ENCODE data around the gene MICB. TPM values are rescaled to one million over a fixed set of nuclear protein-coding genes. Genes with fewer than 3 reads are reported as not detected.
A peak's percentile ranks its signal among the peaks of the same experiment; 100 is the strongest.

MICB gene
- total RNA-seq, 1 donor from 2014 or later = 3.7 TPM

DNA sequence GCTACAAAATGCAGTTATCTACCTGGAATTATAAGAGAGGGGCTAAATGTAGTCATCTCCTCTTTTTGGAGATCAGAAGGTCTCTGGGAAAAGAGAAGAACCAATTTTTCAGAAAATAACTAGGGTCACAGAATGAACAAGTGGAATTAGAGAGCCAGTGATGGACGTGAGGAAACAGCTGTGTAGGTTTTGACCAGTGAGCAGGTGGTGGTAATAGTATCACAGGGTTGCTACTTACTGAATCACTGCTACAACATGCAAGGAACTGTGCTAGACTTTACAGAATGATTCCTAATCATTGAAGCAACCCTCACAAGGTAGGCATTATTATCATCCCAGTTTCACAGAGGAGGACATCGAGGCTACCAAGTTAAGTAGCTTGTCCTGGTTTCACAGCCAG lies 46.7 kb downstream of the MICB start:
- DNase-seq (ENCODE audit: low read depth) (no peak), FAIRE-seq (no peak)
- TF ChIP-seq, protein P1, sequence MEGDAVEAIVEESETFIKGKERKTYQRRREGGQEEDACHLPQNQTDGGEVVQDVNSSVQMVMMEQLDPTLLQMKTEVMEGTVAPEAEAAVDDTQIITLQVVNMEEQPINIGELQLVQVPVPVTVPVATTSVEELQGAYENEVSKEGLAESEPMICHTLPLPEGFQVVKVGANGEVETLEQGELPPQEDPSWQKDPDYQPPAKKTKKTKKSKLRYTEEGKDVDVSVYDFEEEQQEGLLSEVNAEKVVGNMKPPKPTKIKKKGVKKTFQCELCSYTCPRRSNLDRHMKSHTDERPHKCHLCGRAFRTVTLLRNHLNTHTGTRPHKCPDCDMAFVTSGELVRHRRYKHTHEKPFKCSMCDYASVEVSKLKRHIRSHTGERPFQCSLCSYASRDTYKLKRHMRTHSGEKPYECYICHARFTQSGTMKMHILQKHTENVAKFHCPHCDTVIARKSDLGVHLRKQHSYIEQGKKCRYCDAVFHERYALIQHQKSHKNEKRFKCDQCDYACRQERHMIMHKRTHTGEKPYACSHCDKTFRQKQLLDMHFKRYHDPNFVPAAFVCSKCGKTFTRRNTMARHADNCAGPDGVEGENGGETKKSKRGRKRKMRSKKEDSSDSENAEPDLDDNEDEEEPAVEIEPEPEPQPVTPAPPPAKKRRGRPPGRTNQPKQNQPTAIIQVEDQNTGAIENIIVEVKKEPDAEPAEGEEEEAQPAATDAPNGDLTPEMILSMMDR (IDR thresholded peaks at IDR 0.05; ENCODE audit: insufficient read depth, low read length, severe bottlenecking) = no peak
- no peaks in the 10 kb centered on the region for H3K27me3 ChIP-seq (ENCODE audit: control insufficient read depth, insufficient read depth, low read length)
- H3K36me3 ChIP-seq (ENCODE audit: control insufficient read depth, insufficient read depth, low read length) = peaks cover 7% of the 10 kb centered on the region
- H3K4me3 ChIP-seq (ENCODE audit: low read depth, low read length) = no peak overlapping the region

DNA sequence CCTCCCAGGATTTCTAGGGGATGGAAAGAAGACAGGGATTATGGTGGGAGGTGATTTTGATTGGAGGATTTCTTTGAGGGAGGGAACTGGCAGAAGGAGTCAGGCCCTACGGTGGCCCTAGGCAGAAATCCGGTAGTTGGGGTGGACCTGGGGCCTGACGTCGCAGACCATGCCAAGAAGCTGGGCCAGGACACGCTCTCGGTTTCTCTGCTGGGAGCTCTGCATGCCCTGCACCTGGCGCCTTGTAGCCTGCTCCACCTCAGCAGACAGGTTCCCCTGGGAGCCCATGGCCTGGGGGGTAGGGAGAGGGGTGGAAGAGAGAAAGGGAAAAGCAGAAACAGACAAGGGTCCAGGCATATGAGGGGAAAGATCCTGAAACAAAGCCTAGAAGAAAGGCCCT lies 47.3 kb downstream of the MICB start:
- DNase-seq (ENCODE audit: low read depth) (no peak), FAIRE-seq (no peak)
- H3K36me3 ChIP-seq (ENCODE audit: control insufficient read depth, insufficient read depth, low read length) = peaks cover 4% of the 10 kb centered on the region
- no peak overlapping the region for H3K4me3 ChIP-seq (ENCODE audit: low read depth, low read length)
- H3K27me3 ChIP-seq (ENCODE audit: control insufficient read depth, insufficient read depth, low read length) = no peaks in the 10 kb centered on the region
- TF ChIP-seq, protein P1 (IDR thresholded peaks at IDR 0.05; ENCODE audit: insufficient read depth, low read length, severe bottlenecking) = no peak

DNA sequence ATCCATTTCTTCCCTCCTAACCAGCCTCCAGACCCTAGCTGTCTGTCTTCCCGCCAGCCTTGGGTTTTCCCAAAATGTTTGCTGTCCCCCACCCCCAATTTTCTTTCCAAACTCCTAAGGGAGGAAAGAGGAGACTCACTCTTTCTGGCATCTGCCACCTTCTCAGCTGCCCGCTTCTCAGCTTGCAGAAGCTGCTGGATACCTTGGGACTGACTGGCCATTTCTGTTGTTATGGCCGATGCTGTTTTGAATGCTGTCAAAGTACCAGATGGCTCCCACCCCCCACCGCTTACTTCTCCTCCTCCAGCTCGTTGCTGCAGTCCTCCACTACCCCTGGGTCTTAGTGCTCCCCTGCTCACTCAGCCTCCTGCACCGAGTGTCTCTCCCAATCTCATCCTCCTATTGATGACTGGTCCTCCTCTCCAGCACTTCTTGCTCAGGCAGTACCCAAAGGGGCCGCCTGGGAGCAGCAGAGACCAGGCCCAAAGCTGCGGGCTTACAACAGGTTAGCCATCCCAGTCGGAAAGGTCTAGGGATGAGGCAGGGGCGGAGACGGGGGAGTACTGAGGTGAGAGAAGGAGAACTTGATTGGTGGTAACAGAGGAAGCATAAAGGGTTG lies 48.5 kb downstream of the MICB start, which contains the start of gene ATP6V1G2:
Gene ATP6V1G2 (minus strand): TSS at position 270 of the 619 bp plus-strand sequence. CDS start 49 bp downstream, at position 221.
- TF ChIP-seq, protein P1 (IDR thresholded peaks at IDR 0.05; ENCODE audit: insufficient read depth, low read length, severe bottlenecking) = peak; percentile 95
- FAIRE-seq (no peak), DNase-seq (ENCODE audit: low read depth) (peak; percentile 91)
- peak within 1 kb of the TSS; percentile 35 for H3K4me3 ChIP-seq (ENCODE audit: low read depth, low read length)
- peaks cover 4% of the 10 kb centered on the region for H3K36me3 ChIP-seq (ENCODE audit: control insufficient read depth, insufficient read depth, low read length)
- H3K27me3 ChIP-seq (ENCODE audit: control insufficient read depth, insufficient read depth, low read length) = no peaks in the 10 kb centered on the region

DNA sequence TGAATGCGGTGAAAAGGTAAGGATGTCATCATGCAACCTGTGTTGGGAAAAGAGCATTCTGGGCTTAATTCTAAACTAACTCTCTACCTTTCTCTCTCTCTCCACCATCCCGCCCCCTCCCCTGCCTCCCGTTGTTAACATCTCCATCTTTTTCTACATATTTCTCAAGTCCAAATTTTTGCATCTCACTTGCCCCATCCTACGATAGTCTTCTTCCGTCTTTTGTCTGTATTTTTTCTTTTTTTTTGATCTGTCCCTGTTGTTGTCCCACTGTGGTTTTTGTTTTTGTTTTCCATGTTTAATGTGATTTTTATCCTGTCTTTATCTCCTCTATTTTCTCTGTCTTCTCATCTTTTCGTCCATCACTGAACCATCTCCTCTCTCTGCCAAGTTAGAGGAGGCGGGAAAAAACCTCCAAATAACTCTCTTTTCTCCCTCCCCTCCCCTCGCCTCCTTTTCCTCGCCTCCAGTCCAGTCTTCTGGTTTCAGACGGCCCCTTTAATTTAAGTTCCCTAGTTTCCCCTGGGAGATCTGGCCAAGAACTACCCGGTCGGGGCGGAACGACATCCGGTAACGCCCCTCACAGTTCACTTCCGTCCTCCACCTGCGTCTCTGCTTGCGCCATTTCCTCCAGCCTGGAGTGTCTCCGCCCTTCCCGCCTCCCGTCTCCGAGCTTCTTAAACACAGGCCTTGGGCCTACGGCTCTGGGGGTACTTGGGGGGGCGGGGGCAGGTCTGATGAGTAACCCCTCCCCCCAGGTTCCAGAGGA lies 49.2 kb downstream of the MICB start, which contains the start of gene NFKBIL1:
Gene NFKBIL1 (plus strand): TSS at position 651 of the 769 bp plus-strand sequence. CDS start 87 bp downstream, at position 738.
- Histone ChIP-seq H3K36me3 (ENCODE audit: control insufficient read depth, insufficient read depth, low read length) (peaks cover 4% of the 10 kb centered on the region), H3K27me3 (ENCODE audit: control insufficient read depth, insufficient read depth, low read length) (no peaks in the 10 kb centered on the region), H3K4me3 (ENCODE audit: low read depth, low read length) (peak within 1 kb of the TSS; percentile 35)
- no peak for FAIRE-seq
- DNase-seq (ENCODE audit: low read depth) = peak; percentile 91
- TF ChIP-seq, protein P1 (IDR thresholded peaks at IDR 0.05; ENCODE audit: insufficient read depth, low read length, severe bottlenecking) = no peak

DNA sequence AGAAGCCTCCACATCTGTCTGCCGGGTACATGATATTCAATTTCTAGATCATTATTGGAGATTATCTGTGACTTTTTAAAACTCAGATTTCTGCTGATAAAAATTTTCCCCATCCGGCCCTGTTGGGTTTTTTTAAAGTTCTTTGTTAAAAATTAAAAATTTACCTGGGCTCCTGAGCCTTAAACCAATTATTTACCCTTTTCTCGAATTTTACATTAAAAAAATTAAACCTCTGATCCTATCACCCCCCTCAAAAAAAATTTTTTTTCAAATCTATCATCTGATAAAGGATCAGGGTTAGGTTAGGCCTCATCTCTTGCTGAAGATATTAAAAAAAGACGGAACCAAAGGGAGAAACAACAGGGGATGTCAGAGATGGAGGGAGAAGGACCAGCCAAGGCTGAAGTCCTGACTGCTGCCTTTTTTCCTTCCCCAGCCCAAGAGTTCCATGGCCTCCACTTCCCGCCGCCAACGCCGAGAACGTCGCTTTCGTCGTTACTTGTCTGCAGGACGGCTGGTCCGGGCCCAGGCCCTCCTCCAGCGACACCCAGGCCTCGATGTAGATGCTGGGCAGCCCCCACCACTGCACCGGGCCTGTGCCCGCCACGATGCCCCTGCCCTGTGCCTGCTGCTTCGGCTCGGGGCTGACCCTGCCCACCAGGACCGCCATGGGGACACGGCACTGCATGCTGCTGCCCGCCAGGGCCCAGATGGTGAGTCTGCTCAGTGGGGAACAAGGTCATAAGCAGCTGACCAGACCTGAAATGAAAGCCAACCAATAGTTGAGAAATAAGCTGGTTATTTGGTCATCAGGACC lies 50.0 kb downstream of the MICB start:
- no peak for DNase-seq (ENCODE audit: low read depth)
- peaks cover 4% of the 10 kb centered on the region for H3K36me3 ChIP-seq (ENCODE audit: control insufficient read depth, insufficient read depth, low read length)
- TF ChIP-seq, protein P1 (IDR thresholded peaks at IDR 0.05; ENCODE audit: insufficient read depth, low read length, severe bottlenecking) = no peak
- FAIRE-seq = no peak
- peak overlapping the region; percentile 35 for H3K4me3 ChIP-seq (ENCODE audit: low read depth, low read length)
- H3K27me3 ChIP-seq (ENCODE audit: control insufficient read depth, insufficient read depth, low read length) = no peaks in the 10 kb centered on the region

All from bronchial epithelial cell (primary cell).